ENCODE data around the gene CYP4A22. TPM values are rescaled to one million over a fixed set of nuclear protein-coding genes. Genes with fewer than 3 reads are reported as not detected.

Gene CYP4A22
- total and polyA plus RNA-seq, 9 of the 15 experiments (the other 6 are each of a cell fraction or from before 2014, with no cell fraction given) = 0.07 TPM; not detected in 8

GRCh38 chr1:47181095-47181954 lies 44.1 kb downstream of the CYP4A22 start (continued):
- TF ChIP-seq BCLAF1 (IDR thresholded peaks at IDR 0.05; ENCODE audit: borderline replicate concordance in 1 of 2, control insufficient read depth in 1 of 2, low read depth in 2 of 2, low read length in 1 of 2) (peak in 1 of 2 experiments; percentile 44; a peak in 1 of 4 replicates), AFF1 (IDR thresholded peaks at IDR 0.05; ENCODE audit: low read depth in 1 of 2, partially characterized antibody in 2 of 2) (peak in 1 of 2 experiments; percentile 97), MYC (IDR thresholded peaks at IDR 0.05; ENCODE audit: low read depth, low read length) (peak; percentile 83), MYC (CRISPR knock-in tag; IDR thresholded peaks at IDR 0.05; ENCODE audit: borderline replicate concordance, low read depth) (no peak; the same call in 1 of the 2 replicates), TCF7 (IDR thresholded peaks at IDR 0.05; ENCODE audit: borderline replicate concordance) (peak; percentile 92), MCM5 (IDR thresholded peaks at IDR 0.05; ENCODE audit: low read depth) (no peak), RBM39 (optimal IDR thresholded peaks at IDR 0.05; ENCODE audit: low read depth, low read length) (peak; percentile 78), NONO (IDR thresholded peaks at IDR 0.05; ENCODE audit: low read depth in 2 of 2, low read length in 1 of 2) (peak in 1 of 2 experiments; percentile 98; a peak in 2 of 4 replicates), LCOR (CRISPR knock-in tag; IDR thresholded peaks at IDR 0.05) (peak; percentile 99), ZBTB11 (CRISPR knock-in tag; IDR thresholded peaks at IDR 0.05) (peak in 1 of 3 experiments; percentile 94; a peak in 2 of 6 replicates), ATF7 (IDR thresholded peaks at IDR 0.05) (peak; percentile 92), CBX2 (IDR thresholded peaks at IDR 0.05; ENCODE audit: insufficient read depth, low read length, poor library complexity, severe bottlenecking) (no peak), ZNF644 (tag; IDR thresholded peaks at IDR 0.05; ENCODE audit: low read depth) (peak; percentile 100), NCOR1 (IDR thresholded peaks at IDR 0.05) (peak; percentile 100), MECOM (CRISPR knock-in tag; IDR thresholded peaks at IDR 0.05) (peak; percentile 85)

Data from K562 (cell line).